Measurements from ENCODE around the gene CHMP2A.

GRCh38 chr19:58538257-58539168, 16.4 kb downstream of the CHMP2A start:
- TF ChIP-seq CTCF (IDR thresholded peaks at IDR 0.05; ENCODE audit: poor library complexity) = no peak
- TF ChIP-seq EZH2phosphoT487 (IDR thresholded peaks at IDR 0.05; ENCODE audit: low read depth, severe bottlenecking, unreplicated experiment) = no peak

Data from hepatocyte (in vitro differentiated cells).